HepG2 (cell line): ENCODE results near the gene SHPK. TPM values are rescaled to one million over a fixed set of nuclear protein-coding genes. Genes with fewer than 3 reads are reported as not detected.

Experiments
- EP300 ChIP-seq, 3 experiments: sonication (generic) in 1 of 3; formaldehyde crosslinking in 1 of 3; IDR thresholded peaks; 2 replicates each; pipeline versions ENCODE4 v1.5.1 to v1.6.1; 2011 to 2020; ENCODE audit warnings: low read depth in 2 of 3, low read length in 2 of 3, borderline replicate concordance in 1 of 3, improper control_type of control experiment in 1 of 3, mild to moderate bottlenecking in 1 of 3, missing genetic modification reagents in 1 of 3, moderate library complexity in 1 of 3
- GABPB1 ChIP-seq: IDR thresholded peaks from 2 replicates; pipeline ENCODE4 v1.6.1; 2016; ENCODE audit warnings: mild to moderate bottlenecking, missing genetic modification reagents, moderate library complexity, missing compliant biosample characterization
- GATAD2A ChIP-seq: IDR thresholded peaks from 2 replicates; pipeline ENCODE4 v1.6.1; 2016
- HBP1 ChIP-seq: IDR thresholded peaks from 2 replicates; pipeline ENCODE4 v1.6.1; 2016; ENCODE audit warnings: low read depth, control low read depth
- HDAC6 ChIP-seq: fragments of 200-600 bp; sonication (generic); IDR thresholded peaks from 2 replicates; pipeline ENCODE4 v1.7.0; 2017; ENCODE audit warnings: mild to moderate bottlenecking, antibody characterized with exemption, low read length, low read depth
- HNF1A ChIP-seq, 2 experiments: sonication (generic) in 1 of 2; formaldehyde crosslinking in 1 of 2; IDR thresholded peaks; 2 replicates each; pipeline versions ENCODE4 v1.4.0 to v1.6.1; 2016 to 2020; ENCODE audit warnings: borderline replicate concordance in 1 of 2, low read depth in 1 of 2, mild to moderate bottlenecking in 1 of 2, missing genetic modification reagents in 1 of 2
- JUNB ChIP-seq: sonication (generic); formaldehyde crosslinking; IDR thresholded peaks from 2 replicates; pipeline ENCODE4 v1.8.0; 2022; ENCODE audit warnings: missing genetic modification reagents, mild to moderate bottlenecking, borderline replicate concordance
- MEF2D ChIP-seq: sonication (generic); formaldehyde crosslinking; IDR thresholded peaks from 2 replicates; pipeline ENCODE4 v1.5.1; 2020; ENCODE audit warnings: mild to moderate bottlenecking, missing genetic modification reagents
- MEIS2 ChIP-seq: sonication (generic); formaldehyde crosslinking; IDR thresholded peaks from 2 replicates; pipeline ENCODE4 v1.9.0; 2021; ENCODE audit warnings: mild to moderate bottlenecking, missing genetic modification reagents
- SMC3 ChIP-seq: IDR thresholded peaks from 2 replicates; pipeline ENCODE4 v1.6.1; 2011; ENCODE audit warnings: low read length, improper control_type of control experiment
- SMYD3 ChIP-seq: sonication (generic); formaldehyde crosslinking; IDR thresholded peaks from 2 replicates; pipeline ENCODE4 v1.8.1; 2023; ENCODE audit warnings: mild to moderate bottlenecking, missing genetic modification reagents
- SP1 ChIP-seq, 2 experiments: fragments of 450-650 bp in 1 of 2; sonication (generic) in 1 of 2; formaldehyde crosslinking in 1 of 2; IDR thresholded peaks; 2 replicates each; pipeline versions ENCODE4 v1.4.0 to v1.6.1; 2016 to 2020; ENCODE audit warnings: missing genetic modification reagents in 1 of 2
- ZFP36L2 ChIP-seq: sonication (generic); formaldehyde crosslinking; IDR thresholded peaks from 2 replicates; pipeline ENCODE4 v1.4.0; 2020; ENCODE audit warnings: missing genetic modification reagents
- ZMAT5 ChIP-seq: sonication (generic); formaldehyde crosslinking; IDR thresholded peaks from 2 replicates; pipeline ENCODE4 v1.5.0; 2020; ENCODE audit warnings: mild to moderate bottlenecking, low read depth, missing genetic modification reagents, borderline replicate concordance
- ZNF253 ChIP-seq: sonication (generic); formaldehyde crosslinking; IDR thresholded peaks from 2 replicates; pipeline ENCODE4 v1.8.0; 2022; ENCODE audit warnings: mild to moderate bottlenecking, missing genetic modification reagents, borderline replicate concordance
- ZNF260 ChIP-seq: sonication (generic); formaldehyde crosslinking; IDR thresholded peaks from 2 replicates; pipeline ENCODE4 v1.4.0; 2020; ENCODE audit warnings: missing genetic modification reagents, low read depth, mild to moderate bottlenecking, borderline replicate concordance
- ZNF274 ChIP-seq: sonication (generic); formaldehyde crosslinking; IDR thresholded peaks from 2 replicates; pipeline ENCODE4 v1.5.1; 2020; ENCODE audit warnings: mild to moderate bottlenecking, missing genetic modification reagents
- ZNF33B ChIP-seq: sonication (generic); formaldehyde crosslinking; IDR thresholded peaks from 2 replicates; pipeline ENCODE4 v1.5.1; 2020; ENCODE audit warnings: mild to moderate bottlenecking, missing genetic modification reagents
- ZNF354B ChIP-seq: sonication (generic); formaldehyde crosslinking; IDR thresholded peaks from 2 replicates; pipeline ENCODE4 v1.8.0; 2022; ENCODE audit warnings: mild to moderate bottlenecking, missing genetic modification reagents
- polyA plus RNA-seq, 8 experiments: library from polyadenylated mRNA; depleted of rRNA in 3 of 8; stranded (reverse) in 7 of 8; unstranded in 1 of 8; fragments of >200 nt; fragmentation: Illumina TruSeq in 4 of 8; extraction: Trizol in 4 of 8; gene quantifications; 2 replicates each; pipeline versions ENCODE4 v1.2.1 to v1.2.3, GENCODE V29; 2011 to 2016; ENCODE audit warnings: low read depth in 4 of 8, missing spikeins in 1 of 8, mixed read lengths in 1 of 8; ENCODE audit not compliant: insufficient read depth in 1 of 8
- total RNA-seq, 5 experiments: library from RNA; depleted of rRNA; stranded (reverse); fragments of >200 nt; fragmentation: Illumina TruSeq; extraction: Trizol; gene quantifications; 2 replicates each; pipeline ENCODE4 v1.2.3, GENCODE V29; 2016; ENCODE audit warnings: low read depth in 1 of 5

SHPK gene
- total and polyA plus RNA-seq, 2 of the 13 experiments (the other 11 are each of a cell fraction or from before 2014, with no cell fraction given) = 16.2 to 30.9 TPM

- no peak for TF ChIP-seq HNF1A (IDR thresholded peaks at IDR 0.05; ENCODE audit: low read depth)
- no peak for TF ChIP-seq HNF1A (CRISPR knock-in tag; IDR thresholded peaks at IDR 0.05; ENCODE audit: borderline replicate concordance)
- no peak for TF ChIP-seq ZMAT5 (CRISPR knock-in tag)
- TF ChIP-seq SP1 (IDR thresholded peaks at IDR 0.05) = no peak
- peak; percentile 49; the same call in 1 of the 2 replicates for TF ChIP-seq SP1 (CRISPR knock-in tag; IDR thresholded peaks at IDR 0.05)
- TF ChIP-seq EP300 (IDR thresholded peaks at IDR 0.05; ENCODE audit: low read depth in 2 of 2, low read length in 2 of 2) = no peak
- TF ChIP-seq EP300 (CRISPR knock-in tag; IDR thresholded peaks at IDR 0.05; ENCODE audit: borderline replicate concordance) = no peak
- 0 out of 2 replicates have a peak, but pooled peaks have one; percentile 3 for TF ChIP-seq MEF2D (CRISPR knock-in tag)
- TF ChIP-seq MEIS2 (CRISPR knock-in tag) = peak; percentile 39
- no peak; the same call in 1 of the 2 replicates for TF ChIP-seq ZFP36L2 (CRISPR knock-in tag)
- 0 out of 2 replicates have a peak, but pooled peaks have one; percentile 67 for TF ChIP-seq SMYD3
- TF ChIP-seq ZNF354B (CRISPR knock-in tag) = no peak
- TF ChIP-seq HBP1 = no peak; the same call in 1 of the 2 replicates
- TF ChIP-seq HDAC6 = no peak
- TF ChIP-seq ZNF33B = no peak
- peak; percentile 26; the same call in 1 of the 2 replicates for TF ChIP-seq ZNF274
- TF ChIP-seq GATAD2A (CRISPR knock-in tag) = no peak; the same call in 1 of the 2 replicates
- TF ChIP-seq ZNF253 (CRISPR knock-in tag) = 0 out of 2 replicates have a peak, but pooled peaks have one; percentile 27
- peak; percentile 70 for TF ChIP-seq GABPB1 (CRISPR knock-in tag)
- no peak for TF ChIP-seq ZNF260 (CRISPR knock-in tag)
- TF ChIP-seq JUNB (CRISPR knock-in tag) = no peak
- TF ChIP-seq SMC3 = no peak
These were observed 32.4 kb upstream of the SHPK start, which contains the start of the genes EMC6 and TAX1BP3 (continued) for GRCh38 chr17:3668279-3669084.
